ENCODE results near the gene KCNQ1. TPM values are rescaled to one million over a fixed set of nuclear protein-coding genes. Genes with fewer than 3 reads are reported as not detected.

KCNQ1 gene
- total and polyA plus RNA-seq, 8 donors: 14.0 to 61.1 (median 46.7) TPM

- H3K27me3 ChIP-seq: no peaks in the 10 kb centered on the region
- DNase-seq (no peak), FAIRE-seq (no peak), ATAC-seq (no peak)
- H3K4me3 ChIP-seq: no peak overlapping the region
- TF ChIP-seq CTCF (IDR thresholded peaks at IDR 0.05): no peak
- no peak overlapping the region for H3K27ac ChIP-seq
- peaks cover 0 to 3% (median 0%) of the 10 kb centered on the region in 4 donors for H3K9me3 ChIP-seq
- no peaks in the 10 kb centered on the region for H3K4me1 ChIP-seq
- no peaks in the 10 kb centered on the region for H3K36me3 ChIP-seq
- intact Hi-C loops (cut with DNase I): no loop called here
- 80 to 91% methylated on average over 1 of the region's 1 CpG for WGBS, 2 donors
Measured at GRCh38 chr11:2645779-2646118, 200.9 kb downstream of the KCNQ1 start.

GRCh38 chr11:2647167-2647566 is 202.4 kb downstream of the KCNQ1 start:
- H3K9me3 ChIP-seq: peaks cover 0 to 3% (median 0%) of the 10 kb centered on the region in 4 donors
- no peak overlapping the region for H3K27ac ChIP-seq
- no peak overlapping the region for H3K4me3 ChIP-seq
- H3K4me1 ChIP-seq: no peaks in the 10 kb centered on the region
- TF ChIP-seq CTCF (IDR thresholded peaks at IDR 0.05): no peak
- DNase-seq: no peak
- ATAC-seq: no peak
- 95 to 97% methylated on average over 1 of the region's 1 CpG for WGBS, 2 donors
- no peaks in the 10 kb centered on the region for H3K36me3 ChIP-seq
- no peaks in the 10 kb centered on the region for H3K27me3 ChIP-seq
- intact Hi-C loops (cut with DNase I): no loop called here
- FAIRE-seq: no peak

GRCh38 chr11:2647953-2648352 is 203.1 kb downstream of the KCNQ1 start:
- Histone ChIP-seq H3K27ac (no peak overlapping the region), H3K9me3 (peaks cover 0 to 3% (median 0%) of the 10 kb centered on the region in 4 donors), H3K27me3 (no peaks in the 10 kb centered on the region), H3K4me3 (no peak overlapping the region), H3K4me1 (no peaks in the 10 kb centered on the region), H3K36me3 (no peaks in the 10 kb centered on the region)
- intact Hi-C loops (cut with DNase I): no loop called here
- no peak for TF ChIP-seq CTCF (IDR thresholded peaks at IDR 0.05)
- ATAC-seq: no peak
- no peak for DNase-seq
- no peak for FAIRE-seq
- 95 to 99% methylated on average over 6 of the region's 6 CpGs for WGBS, 2 donors

- Histone ChIP-seq H3K36me3 (no peaks in the 10 kb centered on the region), H3K27ac (no peak overlapping the region), H3K4me3 (no peak overlapping the region), H3K27me3 (no peaks in the 10 kb centered on the region), H3K9me3 (peaks cover 0 to 3% (median 0%) of the 10 kb centered on the region in 4 donors), H3K4me1 (no peaks in the 10 kb centered on the region)
- ATAC-seq (no peak), FAIRE-seq (no peak), DNase-seq (no peak)
- TF ChIP-seq CTCF (IDR thresholded peaks at IDR 0.05): no peak
- intact Hi-C loops (cut with DNase I): no loop called here
Measured at GRCh38 chr11:2649400-2649799, 204.6 kb downstream of the KCNQ1 start.

- no peak overlapping the region for H3K27ac ChIP-seq
- WGBS, 2 donors: 95 to 98% methylated on average over 2 of the region's 2 CpGs
- ATAC-seq: no peak
- FAIRE-seq: no peak
- DNase-seq: no peak
- H3K36me3 ChIP-seq: no peaks in the 10 kb centered on the region
- no peak for TF ChIP-seq CTCF (IDR thresholded peaks at IDR 0.05)
- intact Hi-C loops (cut with DNase I): no loop called here
- no peaks in the 10 kb centered on the region for H3K27me3 ChIP-seq
- no peak overlapping the region for H3K4me3 ChIP-seq
- H3K4me1 ChIP-seq: no peaks in the 10 kb centered on the region
- H3K9me3 ChIP-seq: peaks cover 0 to 3% (median 0%) of the 10 kb centered on the region in 4 donors
Measured at GRCh38 chr11:2649848-2650247, 205.0 kb downstream of the KCNQ1 start.
